Cardiac ventricle fibroblast (primary cell): ENCODE measurements around the gene AKIP1. TPM values are rescaled to one million over a fixed set of nuclear protein-coding genes. Genes with fewer than 3 reads are reported as not detected.

ENCODE experiments used
- total RNA-seq: library from RNA; depleted of rRNA; stranded (reverse); fragments of >200 nt; gene quantifications from 2 replicates; pipeline ENCODE4 v1.2.3, GENCODE V29; 2015

Gene AKIP1
- total RNA-seq, result 28.8 and 33.4 TPM in 2 replicates

GRCh38 chr11:8911029-8911823 is at the start of gene AKIP1:
Gene AKIP1, plus strand, starts transcription at chr11:8911189. Its CDS starts 261 bp downstream, at chr11:8911450.

GRCh38 chr11:8932564-8933180 is 21.7 kb downstream of the AKIP1 start, which contains the start of gene C11orf16:
Gene C11orf16, minus strand, starts transcription at chr11:8932947. Its CDS starts 639 bp downstream, at chr11:8932308.

GRCh38 chr11:8942518-8943066 is 31.6 kb downstream of the AKIP1 start, which contains the start of gene ASCL3:
Gene ASCL3, minus strand, starts transcription at chr11:8943016. Its CDS starts 4,855 bp downstream, at chr11:8938161.

GRCh38 chr11:8964324-8965320 is 53.6 kb downstream of the AKIP1 start, which contains the start of gene TMEM9B:
Gene TMEM9B, minus strand, starts transcription at chr11:8964442. Its CDS starts 129 bp downstream, at chr11:8964313.

Other genes with a start within 250 kb of the AKIP1 start
- gene TRIM66, start 228.5 kb upstream of the AKIP1 start, total RNA-seq, result 3.6 and 22.3 TPM in 2 replicates
- gene RPL27A, start 228.4 kb upstream of the AKIP1 start, total RNA-seq, result 1,283 and 1,367 TPM in 2 replicates
- gene C11orf16, start 21.8 kb downstream of the AKIP1 start, total RNA-seq, result not detected in 2 replicates
- gene ASCL3, start 31.8 kb downstream of the AKIP1 start, total RNA-seq, result not detected in 2 replicates
- gene TMEM9B, start 53.3 kb downstream of the AKIP1 start, total RNA-seq, result 27.1 and 32.1 TPM in 2 replicates
- gene NRIP3, start 92.8 kb downstream of the AKIP1 start, total RNA-seq, result 0.25 and 0.34 TPM in 2 replicates
- 1.4 and 5.4 TPM in 2 replicates for gene SCUBE2, start 180.4 kb downstream of the AKIP1 start, total RNA-seq